Measurements from ENCODE around the gene DSPP.

The DSPP gene

GRCh38 chr4:87574996-87575395, 33.3 kb upstream of the DSPP start:
- H3K4me3 ChIP-seq (ENCODE audit: low read length), result no peak overlapping the region
- no peak for TF ChIP-seq CTCF (IDR thresholded peaks at IDR 0.05; ENCODE audit: insufficient read depth, low read depth, low read length, missing control alignments)
- DNase-seq (ENCODE audit: low read depth), result peak; percentile 83

- DNase-seq (ENCODE audit: low read depth), result no peak
- TF ChIP-seq CTCF (IDR thresholded peaks at IDR 0.05; ENCODE audit: insufficient read depth, low read depth, low read length, missing control alignments), result no peak
- no peak overlapping the region for H3K4me3 ChIP-seq (ENCODE audit: low read length)
Measured at GRCh38 chr4:87575408-87575807, 32.9 kb upstream of the DSPP start.

GRCh38 chr4:87575983-87576382, 32.3 kb upstream of the DSPP start:
- H3K4me3 ChIP-seq (ENCODE audit: low read length), result no peak overlapping the region
- no peak for TF ChIP-seq CTCF (IDR thresholded peaks at IDR 0.05; ENCODE audit: insufficient read depth, low read depth, low read length, missing control alignments)
- DNase-seq (ENCODE audit: low read depth), result no peak

GRCh38 chr4:87579478-87579877, 28.9 kb upstream of the DSPP start:
- no peak for TF ChIP-seq CTCF (IDR thresholded peaks at IDR 0.05; ENCODE audit: insufficient read depth, low read depth, low read length, missing control alignments)
- no peak overlapping the region for H3K4me3 ChIP-seq (ENCODE audit: low read length)
- no peak for DNase-seq (ENCODE audit: low read depth)

- no peak for DNase-seq (ENCODE audit: low read depth)
- no peak for TF ChIP-seq CTCF (IDR thresholded peaks at IDR 0.05; ENCODE audit: insufficient read depth, low read depth, low read length, missing control alignments)
- no peak overlapping the region for H3K4me3 ChIP-seq (ENCODE audit: low read length)
Measured at GRCh38 chr4:87580057-87580456, 28.3 kb upstream of the DSPP start.

- DNase-seq (ENCODE audit: low read depth), result no peak
- H3K4me3 ChIP-seq (ENCODE audit: low read length), result no peak overlapping the region
- TF ChIP-seq CTCF (IDR thresholded peaks at IDR 0.05; ENCODE audit: insufficient read depth, low read depth, low read length, missing control alignments), result no peak
Measured at GRCh38 chr4:87584222-87584908, 24.0 kb upstream of the DSPP start.

GRCh38 chr4:87589531-87589930, 18.8 kb upstream of the DSPP start:
- H3K4me3 ChIP-seq (ENCODE audit: low read length), result no peak overlapping the region
- TF ChIP-seq CTCF (IDR thresholded peaks at IDR 0.05; ENCODE audit: insufficient read depth, low read depth, low read length, missing control alignments), result no peak
- peak; percentile 93 for DNase-seq (ENCODE audit: low read depth)
